ENCODE data around the gene FHOD3. TPM values are rescaled to one million over a fixed set of nuclear protein-coding genes. Genes with fewer than 3 reads are reported as not detected.

The FHOD3 gene
- total and polyA plus RNA-seq, 2 of the 8 experiments (the other 6 are each of a cell fraction or from before 2014, with no cell fraction given) = 9.7 to 10.5 TPM

DNA sequence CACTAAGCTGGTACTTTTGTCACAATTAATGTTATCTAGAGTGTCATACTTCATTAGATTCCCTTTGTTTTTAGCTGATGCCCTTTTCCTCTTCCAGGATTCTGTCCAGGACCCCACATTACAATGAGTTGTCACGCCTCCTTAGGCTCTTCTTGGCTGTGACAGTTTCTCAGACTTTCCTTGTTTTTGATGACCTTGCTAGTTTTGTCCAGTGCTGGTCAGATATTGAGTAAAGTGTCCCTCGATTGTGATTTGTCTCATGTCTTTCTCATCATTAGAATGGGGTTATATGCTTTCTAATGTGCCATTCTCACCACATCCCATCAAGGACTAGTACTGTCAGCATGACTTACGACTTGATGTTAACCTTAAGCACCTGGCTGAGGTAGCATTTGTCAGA is 162.3 kb downstream of the FHOD3 start:
- FAIRE-seq (no peak), DNase-seq (ENCODE audit: low read depth in 1 of 2, low spot score in 2 of 2) (peak in 1 of 2 experiments; percentile 31)
- no peaks in the 10 kb centered on the region for H3K79me2 ChIP-seq (ENCODE audit: control insufficient read depth in 1 of 2, insufficient read depth in 2 of 2, low read length in 2 of 2)
- TF ChIP-seq SIN3A (conservative IDR thresholded peaks at IDR 0.05 in 1 of 2, IDR thresholded peaks at IDR 0.05 in 1 of 2; ENCODE audit: low read depth in 1 of 2, low read length in 2 of 2) = no peak
- no peak for TF ChIP-seq CREB1 (IDR thresholded peaks at IDR 0.05)
- TF ChIP-seq ZNF274 (IDR thresholded peaks at IDR 0.05; ENCODE audit: borderline replicate concordance, extremely low read depth, low read length) = no peak
- TF ChIP-seq USF2 (IDR thresholded peaks at IDR 0.05; ENCODE audit: low read length) = no peak
- TF ChIP-seq SIX5 (IDR thresholded peaks at IDR 0.05; ENCODE audit: low read depth, low read length) = no peak
- TF ChIP-seq GTF2F1 (IDR thresholded peaks at IDR 0.05; ENCODE audit: borderline replicate concordance, low read depth, low read length) = no peak
- TF ChIP-seq, protein P1, sequence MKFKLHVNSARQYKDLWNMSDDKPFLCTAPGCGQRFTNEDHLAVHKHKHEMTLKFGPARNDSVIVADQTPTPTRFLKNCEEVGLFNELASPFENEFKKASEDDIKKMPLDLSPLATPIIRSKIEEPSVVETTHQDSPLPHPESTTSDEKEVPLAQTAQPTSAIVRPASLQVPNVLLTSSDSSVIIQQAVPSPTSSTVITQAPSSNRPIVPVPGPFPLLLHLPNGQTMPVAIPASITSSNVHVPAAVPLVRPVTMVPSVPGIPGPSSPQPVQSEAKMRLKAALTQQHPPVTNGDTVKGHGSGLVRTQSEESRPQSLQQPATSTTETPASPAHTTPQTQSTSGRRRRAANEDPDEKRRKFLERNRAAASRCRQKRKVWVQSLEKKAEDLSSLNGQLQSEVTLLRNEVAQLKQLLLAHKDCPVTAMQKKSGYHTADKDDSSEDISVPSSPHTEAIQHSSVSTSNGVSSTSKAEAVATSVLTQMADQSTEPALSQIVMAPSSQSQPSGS (IDR thresholded peaks at IDR 0.05; ENCODE audit: low read length) = no peak
- no peak for TF ChIP-seq POLR2A (IDR thresholded peaks at IDR 0.05; ENCODE audit: control extremely low read depth in 1 of 2, low read depth in 2 of 2, low read length in 2 of 2)
- no peak for TF ChIP-seq TAF7 (optimal IDR thresholded peaks at IDR 0.05; ENCODE audit: borderline replicate concordance, low read depth, low read length)
- no peak for TF ChIP-seq SRF (IDR thresholded peaks at IDR 0.05; ENCODE audit: low read depth, low read length)
- no peak for TF ChIP-seq RBBP5 (IDR thresholded peaks at IDR 0.05; ENCODE audit: borderline replicate concordance, low read depth, low read length)
- TF ChIP-seq POLR2AphosphoS5 (IDR thresholded peaks at IDR 0.05; ENCODE audit: low read depth, low read length) = no peak

More for the DNA sequence above, 162.3 kb downstream of the FHOD3 start:
- no peak overlapping the region for H3K23ac ChIP-seq (ENCODE audit: insufficient read length)
- peak overlapping the region; percentile 34 for H4K91ac ChIP-seq (replicated peaks; ENCODE audit: insufficient read length, low read length)
- H2BK12ac ChIP-seq (ENCODE audit: low read depth, low read length) = peak overlapping the region; percentile 2; the same call in 1 of the 2 replicates
- H3K18ac ChIP-seq (ENCODE audit: extremely low read depth, low read length) = no peak overlapping the region
- H2AK5ac ChIP-seq (ENCODE audit: low read depth, low read length) = no peak overlapping the region
- no peaks in the 10 kb centered on the region; the same call in 1 of the 2 replicates for H3K23me2 ChIP-seq (ENCODE audit: low read depth, low read length)
- WGBS, 2 experiments (ENCODE audit: extremely low coverage in 1 of 2, insufficient coverage in 1 of 2, insufficient read length in 1 of 2, insufficient replicate concordance in 2 of 2, low coverage in 1 of 2, low lambda C conversion rate in 2 of 2, missing lambda C conversion rate in 1 of 2) = 86% methylated on average over 3 of the region's 3 CpGs; no CpG with 5 or more reads in 1 of the 2 experiments
- no peak overlapping the region for H2BK15ac ChIP-seq (ENCODE audit: low read length)
- no peak overlapping the region for H3K56ac ChIP-seq (replicated peaks; ENCODE audit: insufficient read length, low read depth, low read length)
- H3K4me2 ChIP-seq (ENCODE audit: insufficient read depth in 1 of 2, low read depth in 2 of 2, low read length in 2 of 2) = no peak overlapping the region
- H3K4me3 ChIP-seq (ENCODE audit: extremely low read depth in 1 of 4, insufficient read depth in 2 of 4, low read depth in 3 of 4, low read length in 4 of 4) = no peak overlapping the region
- H2BK5ac ChIP-seq (ENCODE audit: low read depth, low read length) = no peak overlapping the region
- no peaks in the 10 kb centered on the region for H3K27me3 ChIP-seq (replicated peaks in 1 of 4; ENCODE audit: control insufficient read depth in 3 of 4, extremely low read depth in 1 of 4, insufficient read depth in 3 of 4, low read length in 3 of 4)
- no peak overlapping the region for H3K4ac ChIP-seq (replicated peaks; ENCODE audit: insufficient read length, low read depth, low read length)
- no peak overlapping the region for H4K8ac ChIP-seq (ENCODE audit: extremely low read depth, insufficient read depth, low read length)
- CTCF ChIA-PET (ENCODE audit: partially characterized antibody) = interaction anchor here (0.9 to 1.9 kb wide), 6 partner anchors 10 to 165 kb away, joined by 3 to 7 read pairs (median 3); no protein-coding TSS in a partner anchor
- H3K9me3 ChIP-seq (ENCODE audit: insufficient read depth in 2 of 2, low read depth in 1 of 2, low read length in 1 of 2) = no peaks in the 10 kb centered on the region
- H4K5ac ChIP-seq (ENCODE audit: insufficient read length, low read depth, low read length) = no peak overlapping the region
- no peak overlapping the region for H3K14ac ChIP-seq (ENCODE audit: insufficient read length)
- H3K9ac ChIP-seq (replicated peaks in 1 of 4; ENCODE audit: extremely low read depth in 1 of 4, low read depth in 3 of 4, low read length in 3 of 4) = no peak overlapping the region
- no peak overlapping the region for H2BK20ac ChIP-seq (ENCODE audit: low read length)
- peaks cover 2 to 12% (median 7%) of the 10 kb centered on the region in 4 experiments; a peak in 4 of 7 replicates for H3K4me1 ChIP-seq (replicated peaks in 1 of 4; ENCODE audit: control insufficient read depth in 3 of 4, insufficient read depth in 4 of 4, low read length in 3 of 4)
- H2BK120ac ChIP-seq (replicated peaks; ENCODE audit: low read depth, low read length) = no peak overlapping the region
- no peaks in the 10 kb centered on the region for H3K36me3 ChIP-seq (ENCODE audit: control insufficient read depth in 2 of 4, insufficient read depth in 4 of 4, low read length in 3 of 4)
- no peaks in the 10 kb centered on the region; the same call in 1 of the 2 replicates for H3K79me1 ChIP-seq (ENCODE audit: low read depth, low read length)
- no peak overlapping the region for H2AFZ ChIP-seq (ENCODE audit: low read length)
- H3K27ac ChIP-seq (ENCODE audit: low read depth, low read length) = no peak overlapping the region
- POLR2A ChIA-PET (ENCODE audit: partially characterized antibody) = interaction anchor here (0.9 kb wide), 1 partner anchor 13 kb away, joined by 3 read pairs; no protein-coding TSS in a partner anchor
- no peaks in the 10 kb centered on the region for H4K20me1 ChIP-seq (replicated peaks in 1 of 2; ENCODE audit: control insufficient read depth in 1 of 2, insufficient read depth in 2 of 2, low read length in 2 of 2)
